ENCODE results near the gene NMNAT1.

The NMNAT1 gene

GRCh38 chr1:9942939-9943788, at the start of gene NMNAT1, which contains the start of gene LZIC:
Gene NMNAT1 (plus strand): TSS chr1:9943475. CDS start chr1:9972074, 28,599 bp downstream.
Gene LZIC (minus strand): TSS chr1:9943391. CDS start chr1:9936619, 6,772 bp downstream.
- no peaks in the 10 kb centered on the region for H3K4me1 ChIP-seq (ENCODE audit: control insufficient read depth, insufficient read depth, low read length)
- peaks cover 6% of the 10 kb centered on the region; the same call in 1 of the 2 replicates for H3K36me3 ChIP-seq (ENCODE audit: control insufficient read depth, insufficient read depth, low read length)
- peak within 1 kb of the TSS; percentile 82 for H3K4me3 ChIP-seq (ENCODE audit: low read depth, low read length)
- H3K27ac ChIP-seq (ENCODE audit: low read depth, low read length): peak within 1 kb of the TSS; percentile 95
- H3K9me3 ChIP-seq (ENCODE audit: control insufficient read depth, insufficient read depth, low read length): no peaks in the 10 kb centered on the region
- H3K27me3 ChIP-seq (ENCODE audit: control insufficient read depth, insufficient read depth, low read length): no peaks in the 10 kb centered on the region
- peak within 1 kb of the TSS; percentile 76 for H3K9ac ChIP-seq (ENCODE audit: low read depth, low read length)

- H3K9ac ChIP-seq (ENCODE audit: low read depth, low read length): no peak overlapping the region
- H3K9me3 ChIP-seq (ENCODE audit: control insufficient read depth, insufficient read depth, low read length): no peaks in the 10 kb centered on the region
- H3K4me3 ChIP-seq (ENCODE audit: low read depth, low read length): no peak overlapping the region
- H3K27ac ChIP-seq (ENCODE audit: low read depth, low read length): no peak overlapping the region
- H3K4me1 ChIP-seq (ENCODE audit: control insufficient read depth, insufficient read depth, low read length): peaks cover 20% of the 10 kb centered on the region
- no peaks in the 10 kb centered on the region for H3K36me3 ChIP-seq (ENCODE audit: control insufficient read depth, insufficient read depth, low read length)
- H3K27me3 ChIP-seq (ENCODE audit: control insufficient read depth, insufficient read depth, low read length): no peaks in the 10 kb centered on the region
Observed at GRCh38 chr1:9894115-9894514, 49.2 kb upstream of the NMNAT1 start.

- no peak overlapping the region for H3K27ac ChIP-seq (ENCODE audit: low read depth, low read length)
- no peaks in the 10 kb centered on the region for H3K36me3 ChIP-seq (ENCODE audit: control insufficient read depth, insufficient read depth, low read length)
- H3K9ac ChIP-seq (ENCODE audit: low read depth, low read length): no peak overlapping the region
- H3K4me1 ChIP-seq (ENCODE audit: control insufficient read depth, insufficient read depth, low read length): no peaks in the 10 kb centered on the region
- H3K27me3 ChIP-seq (ENCODE audit: control insufficient read depth, insufficient read depth, low read length): no peaks in the 10 kb centered on the region
- H3K4me3 ChIP-seq (ENCODE audit: low read depth, low read length): no peak overlapping the region
- no peaks in the 10 kb centered on the region for H3K9me3 ChIP-seq (ENCODE audit: control insufficient read depth, insufficient read depth, low read length)
Observed at GRCh38 chr1:9900142-9901043, 42.9 kb upstream of the NMNAT1 start.

GRCh38 chr1:9901148-9902059, 41.9 kb upstream of the NMNAT1 start:
- Histone ChIP-seq H3K27ac (ENCODE audit: low read depth, low read length) (no peak overlapping the region), H3K9me3 (ENCODE audit: control insufficient read depth, insufficient read depth, low read length) (no peaks in the 10 kb centered on the region), H3K36me3 (ENCODE audit: control insufficient read depth, insufficient read depth, low read length) (no peaks in the 10 kb centered on the region), H3K27me3 (ENCODE audit: control insufficient read depth, insufficient read depth, low read length) (no peaks in the 10 kb centered on the region), H3K9ac (ENCODE audit: low read depth, low read length) (no peak overlapping the region), H3K4me3 (ENCODE audit: low read depth, low read length) (no peak overlapping the region), H3K4me1 (ENCODE audit: control insufficient read depth, insufficient read depth, low read length) (no peaks in the 10 kb centered on the region)

- Histone ChIP-seq H3K9me3 (ENCODE audit: control insufficient read depth, insufficient read depth, low read length) (no peaks in the 10 kb centered on the region), H3K27me3 (ENCODE audit: control insufficient read depth, insufficient read depth, low read length) (no peaks in the 10 kb centered on the region), H3K4me1 (ENCODE audit: control insufficient read depth, insufficient read depth, low read length) (no peaks in the 10 kb centered on the region), H3K36me3 (ENCODE audit: control insufficient read depth, insufficient read depth, low read length) (no peaks in the 10 kb centered on the region), H3K9ac (ENCODE audit: low read depth, low read length) (no peak overlapping the region), H3K27ac (ENCODE audit: low read depth, low read length) (no peak overlapping the region), H3K4me3 (ENCODE audit: low read depth, low read length) (no peak overlapping the region)
Observed at GRCh38 chr1:9902060-9902452, 41.2 kb upstream of the NMNAT1 start.

GRCh38 chr1:9903801-9904527, 39.3 kb upstream of the NMNAT1 start:
- Histone ChIP-seq H3K9ac (ENCODE audit: low read depth, low read length) (no peak overlapping the region), H3K27ac (ENCODE audit: low read depth, low read length) (no peak overlapping the region), H3K9me3 (ENCODE audit: control insufficient read depth, insufficient read depth, low read length) (no peaks in the 10 kb centered on the region), H3K4me3 (ENCODE audit: low read depth, low read length) (no peak overlapping the region), H3K27me3 (ENCODE audit: control insufficient read depth, insufficient read depth, low read length) (no peaks in the 10 kb centered on the region), H3K36me3 (ENCODE audit: control insufficient read depth, insufficient read depth, low read length) (no peaks in the 10 kb centered on the region), H3K4me1 (ENCODE audit: control insufficient read depth, insufficient read depth, low read length) (peaks cover 5% of the 10 kb centered on the region)

GRCh38 chr1:9904596-9904995, 38.7 kb upstream of the NMNAT1 start:
- H3K9ac ChIP-seq (ENCODE audit: low read depth, low read length): no peak overlapping the region
- no peak overlapping the region for H3K27ac ChIP-seq (ENCODE audit: low read depth, low read length)
- no peak overlapping the region for H3K4me3 ChIP-seq (ENCODE audit: low read depth, low read length)
- no peaks in the 10 kb centered on the region for H3K27me3 ChIP-seq (ENCODE audit: control insufficient read depth, insufficient read depth, low read length)
- H3K9me3 ChIP-seq (ENCODE audit: control insufficient read depth, insufficient read depth, low read length): no peaks in the 10 kb centered on the region
- no peaks in the 10 kb centered on the region for H3K36me3 ChIP-seq (ENCODE audit: control insufficient read depth, insufficient read depth, low read length)
- H3K4me1 ChIP-seq (ENCODE audit: control insufficient read depth, insufficient read depth, low read length): peaks cover 7% of the 10 kb centered on the region

GRCh38 chr1:9905010-9905409, 38.3 kb upstream of the NMNAT1 start:
- no peak overlapping the region for H3K9ac ChIP-seq (ENCODE audit: low read depth, low read length)
- H3K9me3 ChIP-seq (ENCODE audit: control insufficient read depth, insufficient read depth, low read length): no peaks in the 10 kb centered on the region
- H3K4me1 ChIP-seq (ENCODE audit: control insufficient read depth, insufficient read depth, low read length): peaks cover 7% of the 10 kb centered on the region
- no peak overlapping the region for H3K4me3 ChIP-seq (ENCODE audit: low read depth, low read length)
- no peak overlapping the region for H3K27ac ChIP-seq (ENCODE audit: low read depth, low read length)
- no peaks in the 10 kb centered on the region for H3K27me3 ChIP-seq (ENCODE audit: control insufficient read depth, insufficient read depth, low read length)
- H3K36me3 ChIP-seq (ENCODE audit: control insufficient read depth, insufficient read depth, low read length): no peaks in the 10 kb centered on the region

GRCh38 chr1:9906466-9906865, 36.8 kb upstream of the NMNAT1 start:
- Histone ChIP-seq H3K27ac (ENCODE audit: low read depth, low read length) (no peak overlapping the region), H3K9me3 (ENCODE audit: control insufficient read depth, insufficient read depth, low read length) (no peaks in the 10 kb centered on the region), H3K36me3 (ENCODE audit: control insufficient read depth, insufficient read depth, low read length) (no peaks in the 10 kb centered on the region), H3K27me3 (ENCODE audit: control insufficient read depth, insufficient read depth, low read length) (no peaks in the 10 kb centered on the region), H3K4me1 (ENCODE audit: control insufficient read depth, insufficient read depth, low read length) (peaks cover 7% of the 10 kb centered on the region), H3K4me3 (ENCODE audit: low read depth, low read length) (no peak overlapping the region), H3K9ac (ENCODE audit: low read depth, low read length) (no peak overlapping the region)

GRCh38 chr1:9907441-9907840, 35.8 kb upstream of the NMNAT1 start:
- Histone ChIP-seq H3K4me1 (ENCODE audit: control insufficient read depth, insufficient read depth, low read length) (peaks cover 7% of the 10 kb centered on the region), H3K27me3 (ENCODE audit: control insufficient read depth, insufficient read depth, low read length) (no peaks in the 10 kb centered on the region), H3K36me3 (ENCODE audit: control insufficient read depth, insufficient read depth, low read length) (no peaks in the 10 kb centered on the region), H3K9me3 (ENCODE audit: control insufficient read depth, insufficient read depth, low read length) (no peaks in the 10 kb centered on the region), H3K4me3 (ENCODE audit: low read depth, low read length) (no peak overlapping the region), H3K9ac (ENCODE audit: low read depth, low read length) (no peak overlapping the region), H3K27ac (ENCODE audit: low read depth, low read length) (no peak overlapping the region)

Data from HUES48 (cell line).